ENCODE measurements around the gene ERF.

DNA sequence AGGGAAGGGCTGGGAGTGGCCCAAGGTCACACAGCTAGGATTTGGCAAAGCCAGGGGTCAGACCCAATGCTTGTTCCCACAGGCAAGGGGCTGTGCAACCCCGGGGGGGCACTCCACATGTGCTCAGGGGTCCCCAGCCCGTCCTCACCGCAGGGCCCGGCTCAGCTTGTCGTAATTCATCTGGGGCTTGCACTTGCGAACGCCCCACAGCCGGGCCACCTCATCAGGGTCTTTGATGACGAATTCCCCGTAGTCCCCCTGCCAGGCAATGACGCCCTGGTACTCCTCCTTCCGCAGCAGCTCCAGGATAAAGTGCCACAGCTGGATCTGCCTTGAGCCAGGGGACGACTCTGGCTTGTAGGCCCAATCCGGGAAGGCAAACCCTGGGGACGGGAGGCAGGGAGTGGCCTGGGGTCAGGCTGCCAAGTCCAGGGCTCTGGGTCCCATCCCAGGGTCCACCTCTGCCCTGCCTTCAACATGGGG, 4.7 kb downstream of the ERF start:
- TF ChIP-seq, protein P1, sequence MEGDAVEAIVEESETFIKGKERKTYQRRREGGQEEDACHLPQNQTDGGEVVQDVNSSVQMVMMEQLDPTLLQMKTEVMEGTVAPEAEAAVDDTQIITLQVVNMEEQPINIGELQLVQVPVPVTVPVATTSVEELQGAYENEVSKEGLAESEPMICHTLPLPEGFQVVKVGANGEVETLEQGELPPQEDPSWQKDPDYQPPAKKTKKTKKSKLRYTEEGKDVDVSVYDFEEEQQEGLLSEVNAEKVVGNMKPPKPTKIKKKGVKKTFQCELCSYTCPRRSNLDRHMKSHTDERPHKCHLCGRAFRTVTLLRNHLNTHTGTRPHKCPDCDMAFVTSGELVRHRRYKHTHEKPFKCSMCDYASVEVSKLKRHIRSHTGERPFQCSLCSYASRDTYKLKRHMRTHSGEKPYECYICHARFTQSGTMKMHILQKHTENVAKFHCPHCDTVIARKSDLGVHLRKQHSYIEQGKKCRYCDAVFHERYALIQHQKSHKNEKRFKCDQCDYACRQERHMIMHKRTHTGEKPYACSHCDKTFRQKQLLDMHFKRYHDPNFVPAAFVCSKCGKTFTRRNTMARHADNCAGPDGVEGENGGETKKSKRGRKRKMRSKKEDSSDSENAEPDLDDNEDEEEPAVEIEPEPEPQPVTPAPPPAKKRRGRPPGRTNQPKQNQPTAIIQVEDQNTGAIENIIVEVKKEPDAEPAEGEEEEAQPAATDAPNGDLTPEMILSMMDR (IDR thresholded peaks at IDR 0.05; ENCODE audit: poor library complexity): no peak
- TF ChIP-seq EZH2 (IDR thresholded peaks at IDR 0.05; ENCODE audit: borderline replicate concordance): no peak
